ENCODE measurements around the gene CERCAM. TPM values are rescaled to one million over a fixed set of nuclear protein-coding genes. Genes with fewer than 3 reads are reported as not detected.
A peak's percentile ranks its signal among the peaks of the same experiment; 100 is the strongest.
"Not testable (repeated sequence)": the region's sequence is repeated elsewhere in the genome, so short reads cannot be mapped to it uniquely, and the experiment has no call there.

CERCAM gene
- total and polyA plus RNA-seq, 3 experiments from 2014 or later = 1.1 to 2.6 (median 1.9) TPM

GRCh38 chr9:128409978-128410377, 10.7 kb upstream of the CERCAM start:
- Mint-ChIP-seq H3K27ac (no peak overlapping the region), H3K27me3 (peaks cover 25 to 63% of the 10 kb centered on the region in 2 donors), H3K4me3 (no peak overlapping the region), H3K4me1 (no peaks in the 10 kb centered on the region), H3K36me3 (no peaks in the 10 kb centered on the region), H3K9me3 (peaks cover 0 to 2% (median 0%) of the 10 kb centered on the region in 5 donors)
- Histone ChIP-seq H3K27ac (ENCODE audit: low read depth, low read length) (no peak overlapping the region), H3K27me3 (ENCODE audit: insufficient read depth, low read length, poor library complexity, severe bottlenecking) (no peaks in the 10 kb centered on the region), H3K9me3 (ENCODE audit: low read length) (no peaks in the 10 kb centered on the region), H3K4me3 (ENCODE audit: low read length) (no peak overlapping the region), H3K4me1 (ENCODE audit: insufficient read depth, low read length) (no peaks in the 10 kb centered on the region), H3K36me3 (ENCODE audit: insufficient read depth, low read length) (no peaks in the 10 kb centered on the region)
- ChIA-PET POLR2A (no interaction called here), CTCF (interaction anchor here (0.9 to 2.8 kb wide), 3 partner anchors 10 to 115 kb away, joined by 3 to 10 read pairs (median 9); no protein-coding TSS in a partner anchor)
- DNase-seq = no peak

GRCh38 chr9:128411364-128412119, 9.1 kb upstream of the CERCAM start:
- Histone ChIP-seq H3K27me3 (ENCODE audit: insufficient read depth, low read length, poor library complexity, severe bottlenecking) (no peaks in the 10 kb centered on the region), H3K27ac (ENCODE audit: low read depth, low read length) (no peak overlapping the region), H3K4me1 (ENCODE audit: insufficient read depth, low read length) (no peaks in the 10 kb centered on the region), H3K4me3 (ENCODE audit: low read length) (no peak overlapping the region), H3K36me3 (ENCODE audit: insufficient read depth, low read length) (no peaks in the 10 kb centered on the region), H3K9me3 (ENCODE audit: low read length) (no peaks in the 10 kb centered on the region)
- DNase-seq = no peak
- no peaks in the 10 kb centered on the region for H3K4me1 Mint-ChIP-seq
- CTCF ChIA-PET = interaction anchor here (1.1 to 1.8 kb wide), 2 partner anchors 8 to 49 kb away, joined by 5 to 9 read pairs; no protein-coding TSS in a partner anchor
- H3K27me3 Mint-ChIP-seq = peaks cover 35 to 68% of the 10 kb centered on the region in 2 donors
- no peaks in the 10 kb centered on the region for H3K36me3 Mint-ChIP-seq
- peaks cover 0 to 2% (median 0%) of the 10 kb centered on the region in 5 donors for H3K9me3 Mint-ChIP-seq
- POLR2A ChIA-PET = no interaction called here
- peak overlapping the region in 1 of 8 donors; percentile 57 for H3K27ac Mint-ChIP-seq
- no peak overlapping the region for H3K4me3 Mint-ChIP-seq

- no peak overlapping the region for H3K4me3 ChIP-seq (ENCODE audit: low read length)
- no peak overlapping the region for H3K4me3 Mint-ChIP-seq
- H3K36me3 Mint-ChIP-seq = no peaks in the 10 kb centered on the region
- H3K27ac Mint-ChIP-seq = no peak overlapping the region
- CTCF ChIA-PET = no interaction called here
- H3K9me3 ChIP-seq (ENCODE audit: low read length) = no peaks in the 10 kb centered on the region
- H3K4me1 ChIP-seq (ENCODE audit: insufficient read depth, low read length) = no peaks in the 10 kb centered on the region
- POLR2A ChIA-PET = no interaction called here
- peak; percentile 10 to 65 (median 33) for DNase-seq
- H3K4me1 Mint-ChIP-seq = no peaks in the 10 kb centered on the region
- H3K36me3 ChIP-seq (ENCODE audit: insufficient read depth, low read length) = no peaks in the 10 kb centered on the region
- peaks cover 33 to 63% of the 10 kb centered on the region in 2 donors for H3K27me3 Mint-ChIP-seq
- peaks cover 0 to 2% (median 0%) of the 10 kb centered on the region in 5 donors for H3K9me3 Mint-ChIP-seq
- no peak overlapping the region for H3K27ac ChIP-seq (ENCODE audit: low read depth, low read length)
- H3K27me3 ChIP-seq (ENCODE audit: insufficient read depth, low read length, poor library complexity, severe bottlenecking) = no peaks in the 10 kb centered on the region
These were observed 8.4 kb upstream of the CERCAM start for GRCh38 chr9:128412120-128412790.

- POLR2A ChIA-PET, CTCF ChIA-PET: not testable (repeated sequence)
These were observed 6.9 kb upstream of the CERCAM start for GRCh38 chr9:128413728-128414127.

GRCh38 chr9:128414461-128414860, 6.2 kb upstream of the CERCAM start:
- Histone ChIP-seq H3K36me3 (ENCODE audit: insufficient read depth, low read length) (no peaks in the 10 kb centered on the region), H3K27me3 (ENCODE audit: insufficient read depth, low read length, poor library complexity, severe bottlenecking) (peaks cover 7% of the 10 kb centered on the region), H3K9me3 (ENCODE audit: low read length) (no peaks in the 10 kb centered on the region), H3K4me1 (ENCODE audit: insufficient read depth, low read length) (peaks cover 9% of the 10 kb centered on the region), H3K27ac (ENCODE audit: low read depth, low read length) (no peak overlapping the region), H3K4me3 (ENCODE audit: low read length) (no peak overlapping the region)
- H3K4me3 Mint-ChIP-seq = no peak overlapping the region
- peaks cover 0 to 6% (median under 1%) of the 10 kb centered on the region in 3 donors for H3K4me1 Mint-ChIP-seq
- H3K27me3 Mint-ChIP-seq = peaks cover 32 to 64% of the 10 kb centered on the region in 2 donors
- no peak overlapping the region for H3K27ac Mint-ChIP-seq
- DNase-seq = no peak
- H3K9me3 Mint-ChIP-seq = peaks cover 0 to 2% (median 0%) of the 10 kb centered on the region in 5 donors
- no peaks in the 10 kb centered on the region for H3K36me3 Mint-ChIP-seq
- ChIA-PET CTCF (no interaction called here), POLR2A (no interaction called here)

More at GRCh38 chr9:128413728-128414127, 6.9 kb upstream of the CERCAM start:
- H3K4me3 ChIP-seq (ENCODE audit: low read length); H3K27me3 ChIP-seq (ENCODE audit: insufficient read depth, low read length, poor library complexity, severe bottlenecking); H3K9me3 ChIP-seq (ENCODE audit: low read length); H3K36me3 ChIP-seq (ENCODE audit: insufficient read depth, low read length); DNase-seq; H3K4me1 ChIP-seq (ENCODE audit: insufficient read depth, low read length); H3K4me1 Mint-ChIP-seq; H3K27ac ChIP-seq (ENCODE audit: low read depth, low read length); H3K36me3 Mint-ChIP-seq; H3K27ac Mint-ChIP-seq; H3K9me3 Mint-ChIP-seq: not testable (repeated sequence)
- Mint-ChIP-seq H3K27me3 (peaks cover 27 to 60% of the 10 kb centered on the region in 2 donors), H3K4me3 (peak overlapping the region in 1 of 7 donors; percentile 44)

- Mint-ChIP-seq H3K4me1 (peaks cover 0 to 11% (median 1%) of the 10 kb centered on the region in 3 donors), H3K4me3 (no peak overlapping the region), H3K9me3 (peaks cover 0 to 2% (median 0%) of the 10 kb centered on the region in 5 donors), H3K27me3 (peaks cover 29 to 57% of the 10 kb centered on the region in 2 donors), H3K27ac (no peak overlapping the region), H3K36me3 (no peaks in the 10 kb centered on the region)
- H3K4me3 ChIP-seq (ENCODE audit: low read length) = no peak overlapping the region
- POLR2A ChIA-PET = no interaction called here
- H3K9me3 ChIP-seq (ENCODE audit: low read length) = no peaks in the 10 kb centered on the region
- CTCF ChIA-PET = no interaction called here
- no peak overlapping the region for H3K27ac ChIP-seq (ENCODE audit: low read depth, low read length)
- H3K36me3 ChIP-seq (ENCODE audit: insufficient read depth, low read length) = no peaks in the 10 kb centered on the region
- no peak for DNase-seq
- peaks cover 13% of the 10 kb centered on the region for H3K4me1 ChIP-seq (ENCODE audit: insufficient read depth, low read length)
- peaks cover 7% of the 10 kb centered on the region for H3K27me3 ChIP-seq (ENCODE audit: insufficient read depth, low read length, poor library complexity, severe bottlenecking)
These were observed 5.4 kb upstream of the CERCAM start for GRCh38 chr9:128415281-128415680.

GRCh38 chr9:128416014-128416413, 4.6 kb upstream of the CERCAM start:
- no peaks in the 10 kb centered on the region for H3K36me3 ChIP-seq (ENCODE audit: insufficient read depth, low read length)
- Mint-ChIP-seq H3K4me3 (no peak overlapping the region), H3K27ac (peak overlapping the region in 1 of 8 donors; percentile 64), H3K4me1 (peaks cover 0 to 11% (median 1%) of the 10 kb centered on the region in 3 donors), H3K9me3 (peaks cover 0 to 2% (median 0%) of the 10 kb centered on the region in 5 donors), H3K36me3 (no peaks in the 10 kb centered on the region), H3K27me3 (peaks cover 26 to 52% of the 10 kb centered on the region in 2 donors)
- H3K4me3 ChIP-seq (ENCODE audit: low read length) = no peak overlapping the region
- H3K4me1 ChIP-seq (ENCODE audit: insufficient read depth, low read length) = peaks cover 13% of the 10 kb centered on the region
- ChIA-PET CTCF (no interaction called here), POLR2A (no interaction called here)
- H3K9me3 ChIP-seq (ENCODE audit: low read length) = no peaks in the 10 kb centered on the region
- H3K27me3 ChIP-seq (ENCODE audit: insufficient read depth, low read length, poor library complexity, severe bottlenecking) = peaks cover 7% of the 10 kb centered on the region
- H3K27ac ChIP-seq (ENCODE audit: low read depth, low read length) = no peak overlapping the region
- DNase-seq = no peak

GRCh38 chr9:128416432-128417019, 4.1 kb upstream of the CERCAM start:
- H3K27ac ChIP-seq (ENCODE audit: low read depth, low read length) = no peak overlapping the region
- H3K4me3 Mint-ChIP-seq = peak overlapping the region in 1 of 7 donors; percentile 19
- POLR2A ChIA-PET = no interaction called here
- peaks cover 7% of the 10 kb centered on the region for H3K27me3 ChIP-seq (ENCODE audit: insufficient read depth, low read length, poor library complexity, severe bottlenecking)
- H3K36me3 Mint-ChIP-seq = no peaks in the 10 kb centered on the region
- no peaks in the 10 kb centered on the region for H3K9me3 ChIP-seq (ENCODE audit: low read length)
- H3K4me1 Mint-ChIP-seq = peaks cover 0 to 11% (median 1%) of the 10 kb centered on the region in 3 donors
- H3K27me3 Mint-ChIP-seq = peaks cover 26 to 47% of the 10 kb centered on the region in 2 donors
- DNase-seq = no peak
- peaks cover 13% of the 10 kb centered on the region for H3K4me1 ChIP-seq (ENCODE audit: insufficient read depth, low read length)
- H3K27ac Mint-ChIP-seq = peak overlapping the region in 1 of 8 donors; percentile 64
- H3K36me3 ChIP-seq (ENCODE audit: insufficient read depth, low read length) = no peaks in the 10 kb centered on the region
- CTCF ChIA-PET = no interaction called here
- H3K4me3 ChIP-seq (ENCODE audit: low read length) = no peak overlapping the region
- peaks cover 0 to 2% (median 0%) of the 10 kb centered on the region in 5 donors for H3K9me3 Mint-ChIP-seq
